Measurements from ENCODE around the gene SEMA6B. TPM values are rescaled to one million over a fixed set of nuclear protein-coding genes. Genes with fewer than 3 reads are reported as not detected.

Gene SEMA6B
- polyA plus RNA-seq, 4 donors, result 2.4 to 4.0 (median 2.9) TPM

DNA sequence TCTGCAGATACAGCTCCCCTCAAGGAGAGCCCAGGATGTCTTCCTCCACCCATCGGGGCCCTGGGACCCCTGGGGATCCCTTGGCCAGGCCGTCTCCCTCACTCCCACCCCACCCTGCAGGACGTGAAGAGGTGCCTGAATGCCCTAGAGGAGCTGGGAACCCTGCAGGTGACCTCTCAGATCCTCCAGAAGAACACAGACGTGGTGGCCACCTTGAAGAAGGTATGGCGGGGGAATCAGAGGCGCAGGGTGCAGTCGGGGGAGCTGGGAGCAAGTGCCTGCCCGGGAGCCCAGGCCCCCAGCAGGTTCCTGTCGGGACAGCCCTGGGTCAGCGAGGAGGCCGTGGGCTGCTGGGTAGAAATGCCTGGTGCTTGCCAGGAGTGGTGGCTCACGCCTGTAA, 60.8 kb downstream of the SEMA6B start:
- DNase-seq (ENCODE audit: low read depth in 4 of 4, low spot score in 2 of 4), result no peak

DNA sequence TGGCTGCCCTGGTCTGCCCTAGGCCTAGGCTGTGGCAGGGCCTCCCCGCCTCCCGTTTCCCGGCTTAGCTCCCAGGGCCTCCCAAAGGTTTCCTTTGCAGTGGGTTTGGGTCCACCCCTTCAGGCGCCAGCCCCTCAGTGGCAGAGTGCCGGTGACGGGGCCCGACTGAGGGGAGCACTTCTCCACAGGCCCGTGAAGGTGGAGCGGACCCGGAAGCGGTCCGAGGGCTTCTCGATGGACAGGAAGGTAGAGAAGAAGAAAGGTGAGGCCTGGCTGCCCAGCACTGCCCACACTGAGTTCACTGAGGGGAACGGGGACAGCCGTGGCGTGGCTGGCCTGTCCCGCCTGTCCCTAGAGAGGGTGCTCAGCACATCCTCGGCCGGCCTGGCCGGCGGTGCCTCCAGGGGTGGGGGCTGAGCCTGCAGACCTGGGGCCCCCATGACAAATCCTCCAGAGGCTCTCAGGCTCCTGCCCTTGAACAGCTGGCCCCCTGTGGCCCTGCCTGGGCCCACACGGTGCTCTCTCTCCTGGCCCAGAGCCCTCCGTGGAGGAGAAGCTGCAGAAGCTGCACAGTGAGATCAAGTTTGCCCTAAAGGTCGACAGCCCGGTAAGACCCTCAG, 61.6 kb downstream of the SEMA6B start:
- no peak for DNase-seq (ENCODE audit: low read depth in 4 of 4, low spot score in 2 of 4)

DNA sequence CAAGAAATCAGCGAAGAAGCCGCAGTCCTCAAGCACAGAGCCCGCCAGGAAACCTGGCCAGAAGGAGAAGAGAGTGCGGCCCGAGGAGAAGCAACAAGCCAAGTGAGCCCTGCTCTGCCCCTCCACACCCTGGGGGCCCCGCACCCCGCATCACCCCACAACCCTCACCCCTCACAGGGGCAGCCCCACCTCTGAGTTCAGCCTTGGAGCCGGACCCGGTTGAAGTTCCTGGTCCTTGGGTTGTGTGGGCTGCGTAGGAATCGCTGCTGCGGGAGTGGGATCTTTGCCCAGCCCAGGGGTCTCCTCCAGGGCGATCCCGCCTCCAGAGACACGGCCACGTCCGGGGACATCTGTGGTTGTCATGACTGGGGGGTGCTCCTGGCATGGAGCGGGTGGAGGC, 63.2 kb downstream of the SEMA6B start:
- DNase-seq (ENCODE audit: low read depth in 4 of 4, low spot score in 2 of 4), result no peak

DNA sequence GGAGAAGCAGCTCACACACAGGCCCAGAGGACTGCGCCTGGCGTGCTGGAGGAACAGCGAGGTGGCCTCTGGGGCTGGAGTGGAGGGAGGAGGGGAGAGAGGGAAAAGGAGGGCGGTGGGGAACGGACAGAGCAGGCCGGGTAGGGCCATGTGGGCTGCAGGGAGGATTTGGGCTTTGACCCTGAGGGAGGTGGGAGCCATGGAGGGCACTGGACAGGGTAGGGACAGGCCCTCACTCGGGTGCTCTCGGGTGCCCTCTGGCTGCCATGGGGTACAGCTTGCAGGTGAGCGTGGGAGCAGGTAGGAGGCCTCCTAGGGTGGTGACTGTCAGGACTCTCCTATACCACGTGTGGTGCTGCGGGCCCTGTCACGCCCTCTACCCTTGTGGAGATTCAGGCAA, 64.0 kb downstream of the SEMA6B start:
- DNase-seq (ENCODE audit: low read depth in 4 of 4, low spot score in 2 of 4), result no peak

DNA sequence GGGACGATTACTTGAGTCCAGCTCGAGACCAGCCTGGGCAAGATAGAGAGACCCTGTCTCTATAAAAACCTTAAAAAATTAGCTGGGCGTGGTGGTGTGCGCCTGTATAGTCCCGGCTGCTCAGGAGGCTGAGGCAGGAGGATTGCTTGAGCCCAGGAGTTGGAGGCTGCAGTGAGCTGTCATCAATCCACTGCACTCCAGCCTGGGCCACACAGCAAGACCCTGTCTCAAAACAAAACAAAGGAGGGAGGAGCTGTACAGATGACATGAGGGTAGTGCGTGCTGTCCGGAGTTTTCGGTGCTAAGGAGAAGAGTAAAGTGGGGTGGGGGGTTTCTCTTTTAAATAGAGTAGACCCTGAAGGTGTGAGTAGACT, 64.8 kb downstream of the SEMA6B start:
- DNase-seq (ENCODE audit: low read depth in 4 of 4, low spot score in 2 of 4), result no peak

DNA sequence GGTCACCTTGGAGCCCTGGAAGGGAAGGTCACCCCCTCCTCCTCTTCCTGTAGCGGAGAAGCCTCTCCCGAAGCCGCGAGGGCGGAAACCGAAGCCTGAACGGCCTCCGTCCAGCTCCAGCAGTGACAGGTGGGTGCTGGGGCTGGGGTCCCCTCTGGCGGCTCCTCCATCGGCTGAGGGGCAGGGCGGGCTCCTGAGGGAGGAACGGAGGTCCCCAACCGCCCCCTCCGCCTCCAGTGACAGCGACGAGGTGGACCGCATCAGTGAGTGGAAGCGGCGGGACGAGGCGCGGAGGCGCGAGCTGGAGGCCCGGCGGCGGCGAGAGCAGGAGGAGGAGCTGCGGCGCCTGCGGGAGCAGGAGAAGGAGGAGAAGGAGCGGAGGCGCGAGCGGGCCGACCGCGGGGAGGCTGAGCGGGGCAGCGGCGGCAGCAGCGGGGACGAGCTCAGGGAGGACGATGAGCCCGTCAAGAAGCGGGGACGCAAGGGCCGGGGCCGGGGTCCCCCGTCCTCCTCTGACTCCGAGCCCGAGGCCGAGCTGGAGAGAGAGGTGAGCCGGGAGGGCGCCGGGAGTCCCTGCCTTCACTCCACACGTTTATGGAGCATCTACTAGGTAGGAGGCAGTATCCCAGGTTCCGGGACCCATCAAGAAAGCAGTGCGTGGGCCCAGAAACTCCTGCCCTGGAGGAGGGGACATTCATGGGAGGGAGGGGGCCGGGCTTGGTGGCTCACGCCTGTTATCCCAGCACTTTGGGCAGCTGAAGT, 65.4 kb downstream of the SEMA6B start:
- DNase-seq (ENCODE audit: low read depth in 4 of 4, low spot score in 2 of 4), result no peak

DNA sequence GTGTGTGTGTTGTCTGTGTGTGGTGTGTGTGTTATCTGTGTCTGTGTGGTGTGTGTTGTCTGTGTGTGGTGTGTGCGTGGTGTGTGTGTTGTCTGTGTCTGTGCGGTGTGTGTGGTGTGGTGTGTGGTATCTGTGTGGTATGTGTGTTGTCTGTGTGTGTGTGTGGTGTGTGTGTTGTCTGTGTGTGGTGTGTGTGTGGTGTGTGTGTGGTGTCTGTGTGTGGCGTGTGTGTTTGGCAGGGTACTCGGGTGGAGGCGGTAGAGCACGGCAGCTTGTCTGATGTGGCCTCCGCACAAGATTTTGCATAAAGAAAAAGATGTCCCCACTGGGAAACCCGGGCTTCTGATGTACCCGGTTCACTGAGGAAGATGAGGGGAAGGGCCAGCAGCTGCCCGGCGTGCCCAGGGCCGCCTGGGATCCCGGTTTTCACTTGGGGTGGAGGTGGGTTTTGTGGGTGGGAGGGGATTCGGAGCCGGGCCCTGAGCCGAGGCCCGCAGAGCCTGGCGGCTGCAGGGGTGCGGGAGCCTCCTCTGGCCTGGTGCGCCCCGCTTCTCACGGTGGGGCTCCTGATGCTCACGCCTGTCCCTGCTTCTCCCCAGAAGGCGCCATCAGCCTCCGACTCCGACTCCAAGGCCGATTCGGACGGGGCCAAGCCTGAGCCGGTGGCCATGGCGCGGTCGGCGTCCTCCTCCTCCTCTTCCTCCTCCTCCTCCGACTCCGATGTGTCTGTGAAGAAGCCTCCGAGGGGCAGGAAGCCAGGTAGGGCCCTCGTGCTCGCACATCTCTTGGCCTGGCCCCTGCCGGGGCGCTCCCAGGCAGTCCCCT, 66.2 kb downstream of the SEMA6B start:
- no peak for DNase-seq (ENCODE audit: low read depth in 4 of 4, low spot score in 2 of 4)

Other genes with a start within 250 kb of the SEMA6B start
- gene STAP2, start 220.9 kb downstream of the SEMA6B start, polyA plus RNA-seq (ENCODE audit: insufficient read length in 4 of 4), result 10 to 100 TPM; 21.0 to 33.6 (median 28.5) TPM
- gene MPND, start 216.1 kb downstream of the SEMA6B start, polyA plus RNA-seq (ENCODE audit: insufficient read length in 4 of 4), result 10 to 100 TPM; 21.8 to 36.6 (median 28.9) TPM
- 10 to 100 TPM; 51.5 to 82.9 (median 75.5) TPM for gene SH3GL1, start 159.1 kb downstream of the SEMA6B start, polyA plus RNA-seq (ENCODE audit: insufficient read length in 4 of 4)
- 10 to 100 TPM; 19.8 to 28.9 (median 22.3) TPM for gene CHAF1A, start 157.0 kb downstream of the SEMA6B start, polyA plus RNA-seq (ENCODE audit: insufficient read length in 4 of 4)
- gene UBXN6, start 101.9 kb downstream of the SEMA6B start, polyA plus RNA-seq (ENCODE audit: insufficient read length in 4 of 4), result 100 to 1,000 TPM in 2 of 4 donors, 10 to 100 TPM in 2; 84.2 to 129 (median 112) TPM
- 10 to 100 TPM; 61.5 to 96.9 (median 89.2) TPM for gene HDGFL2, start 87.4 kb downstream of the SEMA6B start, polyA plus RNA-seq (ENCODE audit: insufficient read length in 4 of 4)
- 1 to 10 TPM in 2 of 4 donors, under 1 TPM in 2; 0.48 to 2.2 (median 1.1) TPM for gene PLIN4, start 41.2 kb downstream of the SEMA6B start, polyA plus RNA-seq (ENCODE audit: insufficient read length in 4 of 4)
- gene PLIN5, start 24.5 kb downstream of the SEMA6B start, polyA plus RNA-seq (ENCODE audit: insufficient read length in 4 of 4), result 10 to 100 TPM in 1 of 4 donors, 1 to 10 TPM in 3; 2.6 to 12.3 (median 5.4) TPM
- gene LRG1, start 19.6 kb downstream of the SEMA6B start, polyA plus RNA-seq (ENCODE audit: insufficient read length in 4 of 4), result 1 to 10 TPM in 2 of 4 donors, under 1 TPM in 2; 0.68 to 1.5 (median 1.2) TPM
- gene TNFAIP8L1, start 79.8 kb upstream of the SEMA6B start, polyA plus RNA-seq (ENCODE audit: insufficient read length in 4 of 4), result 10 to 100 TPM; 12.8 to 15.1 (median 13.4) TPM
- gene MYDGF, start 110.7 kb upstream of the SEMA6B start, polyA plus RNA-seq (ENCODE audit: insufficient read length in 4 of 4), result 100 to 1,000 TPM in 1 of 4 donors, 10 to 100 TPM in 3; 71.6 to 103 (median 75.3) TPM
- 10 to 100 TPM; 19.5 to 32.9 (median 26.1) TPM for gene DPP9, start 164.2 kb upstream of the SEMA6B start, polyA plus RNA-seq (ENCODE audit: insufficient read length in 4 of 4)
- 1 to 10 TPM; 1.4 to 3.3 (median 2.2) TPM for gene FEM1A, start 232.1 kb upstream of the SEMA6B start, polyA plus RNA-seq (ENCODE audit: insufficient read length in 4 of 4)

All from left renal cortex interstitium (tissue), 4 donors.